HG03378 (cell line): ENCODE measurements around the gene RD3L.
"Not testable (repeated sequence)": the region's sequence is repeated elsewhere in the genome, so short reads cannot be mapped to it uniquely, and the experiment has no call there.

ENCODE experiments used
- ATAC-seq: cut with Tn5 transposase; IDR thresholded peaks from one replicate; pipeline ENCODE4 v1.9.1; 2021; ENCODE audit warnings: mild to moderate bottlenecking, moderate library complexity; ENCODE audit not compliant: unreplicated experiment

Gene RD3L

GRCh38 chr14:103941973-103942736 is at the start of gene RD3L:
Gene RD3L (minus strand): TSS chr14:103942529. CDS start chr14:103941695, 834 bp downstream.
- no peak for ATAC-seq

- no peak for ATAC-seq
These were observed 47.6 kb upstream of the RD3L start for GRCh38 chr14:103989964-103990363.

GRCh38 chr14:103989034-103989433 is 46.7 kb upstream of the RD3L start:
- ATAC-seq = no peak

GRCh38 chr14:103984196-103984595 is 41.9 kb upstream of the RD3L start:
- ATAC-seq = no peak

DNA sequence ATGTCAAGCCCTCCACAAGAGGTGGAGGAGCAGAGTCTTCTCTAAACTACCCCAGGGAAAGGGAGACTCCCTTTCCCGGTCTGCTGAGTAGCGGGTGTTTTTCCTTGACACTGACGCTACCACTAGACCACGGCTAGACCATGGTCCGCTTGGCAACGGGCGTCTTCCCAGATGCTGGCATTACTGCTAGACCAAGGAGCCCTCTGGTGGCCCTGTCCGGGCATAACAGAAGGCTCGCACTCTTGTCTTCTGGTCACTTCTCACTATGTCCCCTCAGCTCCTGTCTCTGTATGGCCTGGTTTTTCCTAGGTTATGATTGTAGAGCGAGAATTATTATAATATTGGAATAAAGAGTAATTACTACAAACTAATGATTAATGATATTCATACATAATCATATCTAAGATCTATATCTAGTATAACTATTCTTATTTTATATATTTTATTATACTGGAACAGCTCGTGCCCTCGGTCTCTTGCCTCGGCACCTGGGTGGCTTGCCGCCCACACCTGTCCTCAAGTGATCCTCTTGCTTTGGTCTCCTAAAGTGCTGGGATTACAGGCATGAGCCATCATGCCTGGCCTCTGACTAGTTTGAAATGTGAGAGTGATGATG is 38.4 kb upstream of the RD3L start:
- not testable (repeated sequence) for ATAC-seq

DNA sequence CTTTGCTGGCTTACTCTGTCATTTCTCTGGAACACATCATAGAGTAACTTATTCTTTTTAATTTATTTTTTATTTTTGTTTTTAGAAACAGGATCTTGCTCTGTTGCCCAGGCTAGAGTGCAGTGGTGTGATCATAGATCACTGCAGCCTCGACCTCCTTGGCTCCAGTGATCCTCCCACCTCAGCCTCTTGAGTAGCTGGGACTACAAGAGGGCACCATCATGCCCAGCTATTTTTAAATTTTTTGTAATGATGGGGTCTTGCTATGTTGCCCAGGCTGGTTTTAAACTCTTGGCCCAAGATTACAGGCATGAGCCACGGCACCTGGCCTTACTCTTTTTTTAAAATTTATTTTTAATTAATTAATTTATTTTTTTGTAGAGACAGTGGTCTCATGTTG is 32.2 kb upstream of the RD3L start:
- ATAC-seq = no peak

- ATAC-seq = no peak
These were observed 31.0 kb upstream of the RD3L start for GRCh38 chr14:103973354-103973753.

DNA sequence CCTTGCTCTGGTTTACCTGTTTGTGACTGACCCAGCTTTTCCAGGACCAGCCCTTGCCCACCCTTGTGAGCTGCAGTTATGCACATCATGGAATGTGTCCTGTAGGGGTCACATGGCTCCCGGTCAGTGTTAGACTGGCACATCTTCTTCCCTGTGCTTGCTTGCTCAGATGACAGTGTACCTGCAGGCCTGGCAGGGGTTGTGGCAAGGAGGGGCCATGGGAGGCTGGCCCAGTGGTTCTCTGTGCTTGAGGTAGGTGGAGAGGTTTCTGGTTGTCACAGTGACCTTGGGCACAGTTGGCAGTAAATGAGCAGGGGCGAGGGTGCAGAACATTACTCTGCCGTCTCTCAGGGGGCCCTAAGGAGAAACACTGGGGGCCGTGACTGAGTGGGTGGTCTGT is 27.6 kb upstream of the RD3L start:
- no peak for ATAC-seq

- no peak for ATAC-seq
These were observed 24.3 kb upstream of the RD3L start for GRCh38 chr14:103966631-103967030.

- no peak for ATAC-seq
These were observed 19.7 kb upstream of the RD3L start for GRCh38 chr14:103961928-103962578.

DNA sequence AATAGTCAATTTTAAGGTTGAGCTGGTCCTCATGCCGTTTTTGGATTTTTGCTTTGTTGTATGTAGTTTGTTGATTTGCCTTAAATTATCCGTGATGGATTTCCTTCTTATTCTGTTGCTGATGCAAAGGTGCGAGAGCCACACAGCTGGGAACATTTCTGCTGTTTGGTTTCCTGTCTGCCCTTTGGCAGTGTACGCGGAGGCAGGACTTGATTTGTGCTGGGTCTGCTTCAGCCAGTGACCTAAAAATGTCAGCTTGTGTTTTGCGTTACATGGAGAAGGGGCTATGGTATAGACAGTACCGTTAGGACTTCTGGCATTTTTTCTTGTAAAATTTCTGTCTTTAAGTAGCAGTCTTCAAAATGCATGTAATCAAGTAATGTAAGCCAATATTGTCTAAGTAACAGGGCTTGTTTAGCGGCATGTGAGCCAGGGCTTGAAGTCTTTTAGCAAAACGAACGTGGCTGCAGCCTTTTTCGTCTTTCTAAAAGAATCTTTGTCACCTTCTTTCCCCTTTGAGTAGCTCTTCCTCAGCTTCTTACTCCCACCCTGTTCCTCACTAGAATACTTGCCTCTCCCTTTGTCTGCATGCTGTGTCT is 18.2 kb upstream of the RD3L start:
- no peak for ATAC-seq

DNA sequence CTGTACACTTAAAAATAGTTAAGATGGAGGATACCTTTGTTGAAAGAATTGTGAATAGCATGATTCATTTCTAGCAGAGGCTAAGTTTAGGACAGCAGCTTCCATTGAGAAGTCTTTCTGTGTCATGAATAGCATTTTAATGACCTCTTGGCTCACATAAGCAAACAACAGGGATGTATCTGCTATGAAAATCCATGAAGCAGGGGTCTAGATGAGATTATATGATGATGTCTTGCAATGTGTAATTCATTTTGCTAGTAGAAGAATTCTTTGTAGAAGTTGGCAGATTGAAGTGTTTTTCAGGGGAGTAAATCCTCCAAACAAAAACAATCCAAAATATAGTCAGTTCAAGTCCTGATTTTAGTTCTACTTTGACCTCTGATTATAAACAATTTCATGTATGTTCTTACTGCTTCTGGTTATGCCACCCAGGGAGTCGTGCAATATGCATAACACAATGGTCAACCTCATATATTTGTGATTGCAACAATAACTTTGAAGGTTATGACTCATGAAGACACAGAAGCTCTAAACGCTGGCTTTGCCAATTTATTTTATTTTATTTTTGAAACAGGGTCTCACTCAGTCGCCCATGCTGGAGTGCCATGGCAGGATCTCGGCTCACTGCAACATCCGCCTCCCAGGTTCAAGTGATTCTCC is 6.9 kb upstream of the RD3L start:
- ATAC-seq = no peak

DNA sequence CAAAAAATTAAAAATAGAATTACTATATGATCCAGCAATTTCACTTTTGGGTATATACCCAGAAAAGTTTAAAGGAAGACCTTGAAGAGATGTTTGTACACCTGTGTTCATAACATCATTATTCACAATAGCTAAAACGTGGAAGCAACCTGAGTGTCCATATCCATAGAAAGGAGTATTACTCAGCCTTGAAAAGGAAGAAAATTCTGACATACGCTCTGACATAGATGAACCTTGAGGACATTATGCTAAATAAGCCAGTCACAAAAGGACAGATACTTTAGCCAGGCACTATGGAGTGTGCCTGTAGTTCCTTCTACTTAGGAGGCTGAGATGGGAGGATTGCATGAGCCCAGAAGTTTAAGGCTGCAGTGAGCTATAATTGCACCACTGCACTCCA is 6.1 kb upstream of the RD3L start:
- no peak for ATAC-seq

GRCh38 chr14:103946975-103947374 is 4.6 kb upstream of the RD3L start:
- no peak for ATAC-seq

DNA sequence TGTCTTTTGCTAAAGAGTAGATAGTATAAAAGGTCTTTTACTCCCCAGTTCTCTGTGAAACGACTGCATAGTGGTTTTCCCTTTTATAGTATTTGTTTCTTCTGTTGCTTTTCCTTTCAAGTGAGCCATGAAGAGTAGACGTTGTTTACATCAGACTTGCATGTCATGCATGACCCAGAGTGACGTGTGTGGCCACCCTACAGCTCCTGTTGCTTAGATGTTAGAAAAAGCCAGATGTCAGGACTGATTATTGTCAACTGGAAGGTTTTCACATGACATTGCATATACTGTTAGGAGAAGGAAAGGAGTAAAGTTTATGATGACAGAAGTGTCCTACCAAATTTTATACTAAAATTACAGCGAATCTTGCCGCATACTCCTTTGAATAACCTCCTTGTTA is 1.3 kb upstream of the RD3L start:
- ATAC-seq = no peak

- ATAC-seq = no peak
These were observed 867 bp downstream of the RD3L start for GRCh38 chr14:103941462-103941861.

DNA sequence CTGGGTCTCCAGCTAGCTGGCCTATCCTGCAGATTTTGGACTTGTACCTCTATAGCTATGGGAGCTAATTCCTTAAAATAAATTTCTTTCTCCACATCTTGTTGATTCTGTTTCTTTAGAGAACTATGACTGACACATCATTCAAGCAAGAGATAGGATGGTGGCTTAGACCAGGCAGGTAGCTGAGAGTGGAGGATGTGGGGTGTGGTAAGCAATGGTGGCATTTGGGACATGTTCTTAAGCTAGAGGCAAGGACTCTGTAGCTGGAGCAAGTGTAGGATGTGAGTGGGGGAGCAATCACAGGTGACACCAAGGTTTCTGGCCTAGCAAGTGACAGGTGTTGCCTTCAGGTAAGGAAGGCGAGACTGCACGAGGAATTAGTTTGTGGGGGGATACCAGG is 7.2 kb downstream of the RD3L start:
- ATAC-seq = no peak

DNA sequence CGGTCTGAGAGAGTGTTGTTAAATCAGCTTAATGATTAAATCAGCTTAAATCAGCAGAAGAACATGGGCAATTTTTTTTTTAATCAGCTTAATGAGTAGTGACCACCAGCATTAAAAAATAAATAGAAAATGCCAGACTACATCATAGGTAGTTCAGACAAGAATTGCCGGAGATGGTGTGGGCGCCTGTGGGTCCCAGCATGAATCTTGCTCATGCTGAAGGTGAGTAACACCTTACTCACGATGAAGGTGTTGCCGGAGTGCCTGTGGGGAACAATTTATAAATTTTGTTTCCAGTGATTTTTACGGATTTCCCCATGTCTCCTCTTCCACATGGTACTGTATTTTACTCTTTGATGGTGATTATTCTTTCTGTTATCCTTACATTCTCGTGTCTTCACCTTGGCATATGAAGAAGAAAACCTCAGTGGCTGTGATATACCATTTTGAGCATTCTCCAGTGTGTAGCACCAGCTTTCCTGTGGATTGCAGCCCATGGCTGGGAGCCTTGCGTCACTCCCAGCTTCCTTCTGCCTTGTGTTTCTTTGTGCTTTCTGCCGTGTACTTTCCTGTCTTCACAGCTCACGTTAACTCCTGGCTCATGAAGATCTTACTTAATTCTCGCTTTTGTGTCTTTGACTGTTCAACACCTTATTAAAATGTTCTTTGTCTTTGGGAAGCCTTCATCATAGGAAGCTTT is 9.4 kb downstream of the RD3L start:
- no peak for ATAC-seq

GRCh38 chr14:103931422-103931821 is 10.9 kb downstream of the RD3L start:
- ATAC-seq = no peak

DNA sequence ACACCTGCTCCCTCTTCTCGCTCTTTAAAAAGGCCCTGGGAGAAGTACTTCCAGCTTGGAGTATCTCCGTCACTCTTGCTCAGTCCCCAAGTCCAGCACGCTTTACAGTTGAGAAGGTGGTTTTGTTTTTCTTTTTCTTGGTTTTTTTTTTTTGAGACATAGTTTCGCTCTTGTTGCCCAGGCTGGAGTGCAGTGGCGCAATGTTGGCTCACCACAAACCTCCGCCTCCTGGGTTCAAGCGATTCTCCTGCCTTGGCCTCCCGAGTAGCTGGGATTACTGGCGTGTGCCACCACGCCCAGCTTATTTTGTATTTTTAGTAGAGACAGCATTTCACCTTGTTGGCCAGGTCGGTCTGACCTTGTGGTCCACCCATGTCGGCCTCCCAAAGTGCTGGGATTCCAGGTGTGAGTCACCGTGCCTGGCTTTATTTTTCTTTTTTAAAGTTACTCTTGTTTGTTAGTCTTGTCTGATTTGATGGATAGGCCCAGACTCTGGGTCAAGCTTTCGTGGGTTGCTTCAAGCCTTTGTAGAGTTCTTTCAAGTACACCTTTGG is 12.2 kb downstream of the RD3L start:
- ATAC-seq = no peak
